A549 (cell line): ENCODE measurements around the gene TSC22D2.

ENCODE experiments used
- CEBPB ChIP-seq, 2 experiments: fragments of >200 bp in 1 of 2; sonication (Bioruptor Twin) in 1 of 2; formaldehyde crosslinking in 1 of 2; IDR thresholded peaks; 2 replicates each; pipeline ENCODE4 v1.6.1; 2012 to 2016
- ELK1 ChIP-seq: fragments of 150-350 bp; IDR thresholded peaks from 2 replicates; pipeline ENCODE4 v1.6.1; 2014; ENCODE audit warnings: low read depth, mild to moderate bottlenecking, low read length
- ESRRA ChIP-seq: fragments of 150-350 bp; IDR thresholded peaks from 2 replicates; pipeline ENCODE4 v1.6.1; 2014; ENCODE audit warnings: mild to moderate bottlenecking, low read length, borderline replicate concordance
- JUNB ChIP-seq: fragments of >200 bp; sonication (Bioruptor Twin); formaldehyde crosslinking; IDR thresholded peaks from 2 replicates; pipeline ENCODE4 v1.6.1; 2016
- PHF8 ChIP-seq: fragments of 200-600 bp; sonication (generic); IDR thresholded peaks from 2 replicates; pipeline ENCODE4 v1.6.1; 2016; ENCODE audit warnings: low read depth, mild to moderate bottlenecking, antibody characterized with exemption, moderate library complexity, borderline replicate concordance
- POLR2A ChIP-seq: IDR thresholded peaks from 2 replicates; pipeline ENCODE4 v1.6.1; 2012; ENCODE audit warnings: mild to moderate bottlenecking, low read length
- POLR2AphosphoS2 ChIP-seq: conservative IDR thresholded peaks from 2 replicates; pipeline ENCODE4 v1.6.1; 2012; ENCODE audit warnings: low read length, improper control_type of control experiment, inconsistent platforms
- ZFP36 ChIP-seq: fragments of 450-650 bp; IDR thresholded peaks from 2 replicates; pipeline ENCODE4 v1.6.1; 2014; ENCODE audit warnings: borderline replicate concordance; ENCODE audit not compliant: partially characterized antibody
- TF ChIP-seq, protein P1 (sequence below): fragments of >200 bp; sonication (Bioruptor Twin); formaldehyde crosslinking; IDR thresholded peaks from 3 replicates; pipeline ENCODE4 v1.5.1; 2016

- TF ChIP-seq POLR2A (no peak), CEBPB (IDR thresholded peaks at IDR 0.05) (no peak), ZFP36 (no peak), ESRRA (no peak), JUNB (no peak), PHF8 (no peak), POLR2AphosphoS2 (no peak), ELK1 (no peak)
- TF ChIP-seq, protein P1, sequence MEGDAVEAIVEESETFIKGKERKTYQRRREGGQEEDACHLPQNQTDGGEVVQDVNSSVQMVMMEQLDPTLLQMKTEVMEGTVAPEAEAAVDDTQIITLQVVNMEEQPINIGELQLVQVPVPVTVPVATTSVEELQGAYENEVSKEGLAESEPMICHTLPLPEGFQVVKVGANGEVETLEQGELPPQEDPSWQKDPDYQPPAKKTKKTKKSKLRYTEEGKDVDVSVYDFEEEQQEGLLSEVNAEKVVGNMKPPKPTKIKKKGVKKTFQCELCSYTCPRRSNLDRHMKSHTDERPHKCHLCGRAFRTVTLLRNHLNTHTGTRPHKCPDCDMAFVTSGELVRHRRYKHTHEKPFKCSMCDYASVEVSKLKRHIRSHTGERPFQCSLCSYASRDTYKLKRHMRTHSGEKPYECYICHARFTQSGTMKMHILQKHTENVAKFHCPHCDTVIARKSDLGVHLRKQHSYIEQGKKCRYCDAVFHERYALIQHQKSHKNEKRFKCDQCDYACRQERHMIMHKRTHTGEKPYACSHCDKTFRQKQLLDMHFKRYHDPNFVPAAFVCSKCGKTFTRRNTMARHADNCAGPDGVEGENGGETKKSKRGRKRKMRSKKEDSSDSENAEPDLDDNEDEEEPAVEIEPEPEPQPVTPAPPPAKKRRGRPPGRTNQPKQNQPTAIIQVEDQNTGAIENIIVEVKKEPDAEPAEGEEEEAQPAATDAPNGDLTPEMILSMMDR = no peak
These were observed 49.9 kb downstream of the TSC22D2 start for GRCh38 chr3:150458001-150458400.
